Activated T-cell treated with anti-CD3 and anti-CD28 coated beads for 24 hours (primary cell): ENCODE measurements around the gene GARS1.
"Not testable (repeated sequence)": the region's sequence is repeated elsewhere in the genome, so short reads cannot be mapped to it uniquely, and the experiment has no call there.

Source experiments
- DNase-seq: peaks from one replicate; pipeline ENCODE4 v3.0.0-alpha.2; 2020; ENCODE audit warnings: low read depth

Gene GARS1

GRCh38 chr7:30594540-30595435 lies at the start of gene GARS1:
GARS1 (plus strand) TSS chr7:30594878; CDS start chr7:30594922, 44 bp downstream.
- DNase-seq = peak; percentile 85

GRCh38 chr7:30545791-30546555 lies 48.7 kb upstream of the GARS1 start:
- no peak for DNase-seq

DNA sequence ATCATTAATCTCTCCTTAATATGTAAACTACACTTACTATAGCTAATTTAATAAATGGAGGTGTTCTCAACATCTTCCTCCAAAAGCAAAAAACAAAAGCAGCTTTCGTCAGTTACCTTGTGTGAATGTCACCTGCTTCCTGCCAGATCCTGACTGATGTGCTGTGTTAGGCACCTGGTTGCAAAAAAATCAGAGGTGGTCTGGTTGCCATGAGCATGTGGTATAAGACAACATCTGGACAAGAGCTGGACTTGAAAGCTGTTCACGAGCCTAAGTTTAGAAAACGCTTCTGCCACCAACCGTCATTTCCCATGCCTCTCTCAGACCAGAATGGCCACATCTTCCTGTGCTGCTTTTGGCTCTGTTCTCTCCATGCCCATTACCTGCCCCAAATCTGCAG lies 48.1 kb upstream of the GARS1 start:
- no peak for DNase-seq

GRCh38 chr7:30548845-30549244 lies 45.8 kb upstream of the GARS1 start:
- DNase-seq = peak; percentile 28

DNA sequence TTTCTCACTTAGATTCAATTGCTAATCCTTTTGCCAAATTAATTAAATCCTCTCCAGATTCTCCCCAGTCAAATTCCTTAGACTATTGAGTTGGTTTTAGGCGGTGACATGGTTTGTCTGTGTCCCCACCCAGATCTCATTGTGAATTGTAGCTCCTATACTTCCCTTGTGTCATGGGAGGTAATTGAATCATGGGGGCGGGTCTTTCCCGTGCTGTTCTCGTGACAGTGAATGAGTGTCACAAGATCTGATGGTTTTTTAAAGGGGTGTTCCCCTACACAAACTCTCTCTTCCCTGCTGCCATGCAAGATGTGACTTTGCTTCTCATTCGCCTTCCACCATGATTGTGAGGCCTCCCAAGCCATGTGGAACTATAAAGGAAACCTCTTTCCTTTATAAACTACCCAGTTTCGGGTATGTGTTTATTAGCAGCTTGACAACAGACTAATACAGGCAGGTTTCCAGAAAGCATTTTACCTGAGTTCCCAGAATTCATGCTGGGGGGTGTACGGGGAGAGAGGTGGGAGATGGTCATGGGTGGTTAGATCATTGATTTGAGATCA lies 44.7 kb upstream of the GARS1 start:
- no peak for DNase-seq

DNA sequence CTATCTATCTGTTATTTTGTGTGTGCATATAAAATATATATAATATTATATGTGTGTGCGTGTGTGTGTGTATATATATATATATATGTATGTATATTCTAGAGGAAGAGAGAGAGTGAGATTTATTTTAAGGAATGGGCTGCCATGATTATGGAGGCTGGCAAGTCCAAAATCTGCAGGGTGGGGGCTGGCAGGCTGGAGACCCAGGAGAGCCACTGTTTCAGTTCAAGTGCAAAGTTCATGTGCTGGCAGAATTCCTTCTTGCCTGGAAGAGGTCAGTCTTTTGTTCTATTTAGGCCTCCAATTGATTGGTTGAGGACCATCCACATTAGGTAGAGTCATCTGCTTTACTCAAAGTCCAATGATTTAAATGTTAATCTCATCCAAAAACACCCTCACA lies 42.3 kb upstream of the GARS1 start:
- no peak for DNase-seq

GRCh38 chr7:30553141-30553540 lies 41.5 kb upstream of the GARS1 start:
- no peak for DNase-seq

DNA sequence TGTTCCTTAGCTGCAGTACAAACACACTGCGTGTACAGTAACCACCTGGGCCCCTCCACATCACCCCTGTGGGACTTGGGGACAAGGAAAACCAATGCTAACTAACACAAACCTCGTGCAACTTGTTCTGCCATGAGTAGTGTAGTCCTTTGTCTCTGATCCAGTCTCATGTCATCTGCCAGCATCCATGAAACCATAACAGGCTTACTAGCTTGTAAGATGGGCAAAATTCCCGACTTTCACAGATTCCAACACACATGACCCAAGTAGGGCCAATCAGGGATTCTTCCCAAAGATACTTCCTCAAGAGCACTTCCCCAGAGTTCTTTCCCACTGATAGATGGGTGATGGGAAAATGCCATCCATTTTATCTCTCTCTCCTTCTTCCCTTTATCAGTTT lies 41.1 kb upstream of the GARS1 start:
- no peak for DNase-seq

- no peak for DNase-seq
Measured at GRCh38 chr7:30555525-30555924, 39.2 kb upstream of the GARS1 start.

DNA sequence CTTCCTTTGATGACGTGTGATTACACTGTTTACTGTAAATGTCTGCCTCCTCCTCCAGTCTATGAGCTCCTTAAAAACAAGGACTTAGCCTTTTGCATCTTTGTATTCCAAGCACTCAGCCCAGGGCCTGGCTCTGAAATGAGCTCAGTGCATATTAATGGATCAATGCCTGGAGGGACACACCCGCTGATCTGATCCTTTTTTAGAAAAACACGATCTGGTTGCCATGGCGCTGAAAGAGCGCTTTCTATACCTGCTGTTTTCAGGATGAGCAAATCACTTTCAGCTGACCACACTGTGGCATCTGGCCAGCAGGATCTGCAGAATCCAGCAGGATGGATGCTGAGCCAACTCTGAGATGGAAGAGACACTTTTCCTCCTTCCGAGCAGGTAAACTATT lies 37.8 kb upstream of the GARS1 start:
- DNase-seq = no peak

DNA sequence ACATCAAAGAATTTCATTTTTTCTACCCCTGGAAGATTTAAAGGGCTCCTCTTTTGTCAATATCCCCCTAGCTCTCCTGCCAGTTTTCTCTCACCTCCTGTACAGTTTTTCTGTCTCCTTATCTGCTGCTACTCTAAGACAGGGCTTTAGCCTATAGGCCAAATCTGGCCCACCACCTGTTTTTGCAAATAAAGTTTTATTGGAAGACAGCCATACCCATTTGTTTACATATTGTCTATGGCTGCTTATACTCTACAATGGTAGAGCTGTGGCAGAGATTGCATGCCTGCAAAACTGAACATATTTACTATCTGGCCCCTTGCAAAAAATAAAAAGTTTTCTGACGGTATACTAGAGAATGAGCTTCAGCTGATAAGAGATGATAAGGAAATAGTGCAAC lies 37.4 kb upstream of the GARS1 start:
- DNase-seq = no peak

- no peak for DNase-seq
Measured at GRCh38 chr7:30559611-30560010, 35.1 kb upstream of the GARS1 start.

GRCh38 chr7:30561389-30561788 lies 33.3 kb upstream of the GARS1 start:
- no peak for DNase-seq

- no peak for DNase-seq
Measured at GRCh38 chr7:30562498-30562897, 32.2 kb upstream of the GARS1 start.

- no peak for DNase-seq
Measured at GRCh38 chr7:30562909-30563308, 31.8 kb upstream of the GARS1 start.

DNA sequence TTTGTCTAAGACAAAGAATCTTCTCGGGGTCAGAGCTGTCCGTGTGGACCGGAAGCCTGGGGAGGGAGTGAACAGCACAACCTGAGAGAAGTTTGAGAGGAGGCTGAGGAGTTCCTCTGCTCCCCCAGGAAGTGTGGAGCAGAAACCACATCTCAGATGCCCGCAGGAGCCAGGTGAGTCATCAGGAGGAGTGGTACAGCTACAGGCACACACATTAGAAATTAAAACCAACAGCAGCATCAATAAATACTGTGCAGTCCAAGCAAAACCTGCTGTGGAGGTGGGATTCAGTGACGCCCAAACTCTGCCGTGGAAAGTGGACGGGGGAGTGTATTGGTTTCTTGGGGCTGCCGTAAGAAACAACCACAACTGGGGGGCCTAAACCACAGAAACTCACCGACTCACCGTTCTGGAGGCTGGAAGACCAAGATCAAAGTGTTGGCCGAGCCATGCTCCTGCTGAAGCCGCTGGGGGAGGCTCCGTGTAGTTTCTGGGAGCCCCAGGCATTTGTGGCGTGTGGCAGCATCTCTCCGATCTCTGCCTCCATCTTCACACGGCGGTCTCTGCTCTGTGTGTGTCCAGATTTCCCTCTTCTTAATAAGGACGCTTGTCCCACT lies 31.2 kb upstream of the GARS1 start:
- DNase-seq = no peak

DNA sequence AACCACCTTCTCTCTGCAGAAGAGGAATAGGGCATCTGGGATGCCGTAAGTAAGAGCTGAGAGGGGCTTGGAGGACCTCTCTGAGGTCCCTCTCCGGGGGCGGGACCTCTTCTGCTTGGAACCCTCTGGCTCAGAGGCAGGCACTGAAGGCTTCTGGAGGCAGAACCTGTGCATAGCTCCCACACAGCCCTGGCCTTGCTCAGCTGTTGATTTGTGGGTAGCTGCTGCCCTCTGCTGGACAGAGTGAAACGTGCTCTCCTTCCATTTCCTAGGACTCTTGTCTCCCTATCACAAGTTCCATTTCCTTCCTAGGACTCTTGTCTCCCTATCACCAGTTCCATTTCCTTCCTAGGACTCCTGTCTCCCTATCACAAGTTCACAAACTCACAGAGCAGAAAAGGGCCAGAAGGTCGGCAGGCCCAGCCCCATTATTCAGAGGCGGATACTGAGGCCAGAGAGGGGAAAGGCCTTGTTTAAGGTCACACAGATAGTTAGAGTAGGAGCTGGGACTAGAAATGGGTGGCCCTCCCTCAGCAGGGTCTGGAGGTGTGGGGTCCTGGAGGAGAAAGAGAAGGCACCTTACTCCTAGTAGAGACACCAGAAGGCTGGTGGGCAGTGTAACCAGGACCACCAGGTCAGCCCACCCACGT lies 30.3 kb upstream of the GARS1 start:
- peak; percentile 73 for DNase-seq

DNA sequence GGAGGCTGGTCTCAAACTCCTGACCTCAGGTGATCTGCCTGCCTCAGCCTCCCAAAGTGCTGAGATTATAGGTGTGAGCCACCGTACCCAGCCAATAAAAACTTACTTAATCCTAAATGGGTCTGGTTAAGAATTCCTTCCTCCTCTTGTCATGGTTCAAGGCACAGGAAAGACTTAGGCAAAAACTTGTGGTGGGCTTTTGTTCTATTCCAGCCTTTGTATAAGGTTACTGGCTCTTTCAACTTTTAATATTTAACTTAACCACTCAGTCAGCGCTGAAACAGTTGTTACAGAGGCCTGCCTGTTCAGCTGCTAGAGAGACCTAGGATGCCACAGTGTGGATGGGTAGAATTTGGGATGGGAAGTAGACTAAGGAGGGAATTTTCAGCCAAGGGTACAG lies 28.1 kb upstream of the GARS1 start:
- DNase-seq = no peak

DNA sequence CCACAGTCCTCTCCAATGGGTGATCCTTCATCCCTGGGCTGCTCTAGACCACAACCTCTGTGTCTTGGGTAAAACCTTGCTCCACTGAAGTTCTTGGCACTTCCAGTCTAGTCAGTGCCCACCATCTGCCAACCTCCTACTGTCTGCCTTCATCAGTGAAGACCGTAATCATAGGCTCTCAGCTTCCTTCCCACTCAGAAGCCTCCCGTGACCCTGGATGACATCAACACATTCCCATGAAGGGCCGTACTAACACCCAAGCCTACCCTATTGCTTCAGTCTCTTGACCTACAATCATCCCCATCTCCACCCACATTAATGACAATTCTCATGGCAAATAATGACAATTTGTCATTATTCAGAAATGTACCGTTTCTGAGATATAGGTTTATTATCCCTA lies 27.6 kb upstream of the GARS1 start:
- no peak for DNase-seq

- DNase-seq = not testable (repeated sequence)
Measured at GRCh38 chr7:30570238-30570637, 24.4 kb upstream of the GARS1 start.

GRCh38 chr7:30572212-30572841 lies 22.4 kb upstream of the GARS1 start:
- DNase-seq = no peak

DNA sequence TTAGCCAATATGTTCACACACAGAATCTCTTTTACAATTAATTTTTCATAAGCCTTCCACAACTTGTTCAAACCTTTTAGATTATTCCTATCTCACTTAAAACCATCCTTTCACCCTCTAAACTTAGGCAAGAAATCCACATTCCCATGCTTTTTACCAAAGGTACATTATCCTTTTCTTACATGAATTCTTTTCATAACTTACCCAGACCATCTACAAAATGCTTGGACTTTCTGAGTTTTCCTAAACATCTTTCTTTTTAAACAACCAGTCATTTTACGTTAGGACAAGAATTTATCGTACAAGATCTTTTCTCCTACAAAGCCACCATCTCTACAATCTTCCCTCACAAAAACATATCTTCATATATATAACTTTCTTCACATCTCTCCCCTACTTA lies 18.8 kb upstream of the GARS1 start:
- DNase-seq = no peak
